Stimulated activated CD4-positive, alpha-beta T cell treated with anti-CD3 and anti-CD28 coated beads, Interleukin-15, amount 100 ng/mL, for 24 hours (primary cell): ENCODE results near the gene RPS6KL1.
"Not testable (repeated sequence)": the region's sequence is repeated elsewhere in the genome, so short reads cannot be mapped to it uniquely, and the experiment has no call there.

Experiments used
- DNase-seq: peaks from one replicate; pipeline ENCODE4 v3.0.0-alpha.2; 2020

Gene RPS6KL1

GRCh38 chr14:74934476-74935359 lies 11.7 kb upstream of the RPS6KL1 start:
- no peak for DNase-seq

DNA sequence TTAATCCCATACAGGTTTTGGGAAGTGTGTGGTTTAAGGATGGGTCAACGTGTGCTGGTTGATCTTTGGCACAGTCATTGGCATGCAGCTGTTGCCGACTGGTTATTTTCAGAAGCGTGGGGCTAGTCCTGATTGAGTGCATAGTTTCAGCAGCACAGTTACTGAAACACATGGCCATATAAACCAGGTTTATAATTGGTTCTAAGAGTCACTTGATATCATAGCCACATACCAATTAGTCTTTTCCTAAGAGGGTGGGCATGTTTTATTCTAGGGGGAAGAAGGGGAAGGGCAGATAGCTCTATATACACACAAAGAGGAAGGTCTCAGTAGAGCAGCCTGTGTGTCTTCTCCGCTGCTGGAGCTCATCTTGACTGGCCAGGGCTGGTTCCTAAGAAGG lies 11.0 kb upstream of the RPS6KL1 start:
- no peak for DNase-seq

DNA sequence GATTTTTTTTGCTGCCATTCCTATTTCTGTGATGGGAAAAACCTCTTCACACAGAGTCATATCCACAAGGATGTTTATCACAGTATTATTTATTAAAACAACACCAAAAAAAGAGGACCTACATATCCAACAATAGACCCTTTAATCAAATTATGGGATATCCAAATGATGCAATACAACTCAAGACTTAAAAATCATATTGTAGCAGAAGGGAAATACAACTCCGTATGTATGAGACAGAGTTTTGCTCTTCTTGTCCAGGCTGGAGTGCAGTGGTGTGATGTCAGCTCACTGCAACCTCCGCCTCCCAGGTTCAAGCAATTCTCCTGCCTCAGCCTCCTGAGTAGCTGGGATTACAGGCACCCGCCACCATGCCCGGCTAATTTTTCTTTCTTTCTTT lies 9.9 kb upstream of the RPS6KL1 start:
- not testable (repeated sequence) for DNase-seq

DNA sequence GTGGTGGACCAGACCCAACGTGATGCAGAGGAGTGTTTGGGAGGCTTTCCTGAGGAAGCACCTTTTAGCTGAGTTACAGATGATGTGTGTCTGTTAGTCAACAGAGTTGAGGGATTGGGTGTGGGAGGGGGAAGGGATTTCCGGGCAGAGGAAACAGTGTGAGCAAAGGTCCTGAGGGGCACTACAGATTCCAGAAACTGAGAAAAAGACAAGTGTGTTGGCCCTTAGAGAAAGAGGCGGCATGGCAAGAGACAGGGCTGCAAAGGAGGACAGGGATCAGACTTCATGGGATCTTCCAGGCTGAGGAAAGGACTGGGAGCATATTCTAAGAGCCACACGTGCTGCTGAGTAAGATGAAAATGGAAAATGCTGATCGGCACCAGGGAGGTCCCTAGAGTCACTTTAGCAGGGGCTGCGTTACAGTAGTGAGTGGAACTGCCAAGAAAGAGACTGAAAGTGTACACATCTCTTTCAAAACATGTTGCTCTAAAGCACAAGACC lies 9.4 kb upstream of the RPS6KL1 start:
- no peak for DNase-seq

- DNase-seq = not testable (repeated sequence)
These were observed 8.7 kb upstream of the RPS6KL1 start for GRCh38 chr14:74931744-74932143.

GRCh38 chr14:74929242-74929641 lies 6.2 kb upstream of the RPS6KL1 start:
- no peak for DNase-seq

- DNase-seq = no peak
These were observed 4.2 kb upstream of the RPS6KL1 start for GRCh38 chr14:74927225-74927624.

GRCh38 chr14:74924061-74924460 lies 1.0 kb upstream of the RPS6KL1 start:
- DNase-seq = no peak

GRCh38 chr14:74921987-74922751 lies 891 bp downstream of the RPS6KL1 start:
- no peak for DNase-seq

GRCh38 chr14:74921053-74921620 lies 1.9 kb downstream of the RPS6KL1 start:
- DNase-seq = no peak

DNA sequence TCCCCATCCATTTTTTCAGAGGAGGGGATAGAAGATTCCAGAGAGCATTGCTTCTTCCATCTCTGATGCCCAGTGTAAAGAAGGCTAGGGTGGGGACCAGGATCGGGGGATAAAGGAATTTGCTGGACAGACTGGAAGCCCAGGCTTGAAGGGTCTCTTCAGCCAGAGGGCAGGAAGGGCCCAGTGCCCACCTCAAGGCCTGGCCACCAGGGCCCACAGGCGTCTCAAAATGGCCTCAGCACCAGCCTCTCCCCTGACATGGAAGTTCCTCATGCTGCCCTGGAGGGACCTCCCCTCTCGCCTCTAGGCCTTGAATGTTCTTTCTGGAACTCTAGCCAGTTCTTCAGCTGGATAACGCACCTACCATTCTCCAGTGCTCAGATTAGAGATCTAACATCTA lies 2.8 kb downstream of the RPS6KL1 start:
- DNase-seq = no peak

- DNase-seq = no peak
These were observed 3.5 kb downstream of the RPS6KL1 start for GRCh38 chr14:74919421-74920165.

GRCh38 chr14:74918380-74918779 lies 4.7 kb downstream of the RPS6KL1 start:
- DNase-seq = no peak

- DNase-seq = no peak
These were observed 5.4 kb downstream of the RPS6KL1 start for GRCh38 chr14:74917646-74918081.

- no peak for DNase-seq
These were observed 5.9 kb downstream of the RPS6KL1 start for GRCh38 chr14:74917178-74917543.

- DNase-seq = no peak
These were observed 7.2 kb downstream of the RPS6KL1 start for GRCh38 chr14:74915826-74916225.

DNA sequence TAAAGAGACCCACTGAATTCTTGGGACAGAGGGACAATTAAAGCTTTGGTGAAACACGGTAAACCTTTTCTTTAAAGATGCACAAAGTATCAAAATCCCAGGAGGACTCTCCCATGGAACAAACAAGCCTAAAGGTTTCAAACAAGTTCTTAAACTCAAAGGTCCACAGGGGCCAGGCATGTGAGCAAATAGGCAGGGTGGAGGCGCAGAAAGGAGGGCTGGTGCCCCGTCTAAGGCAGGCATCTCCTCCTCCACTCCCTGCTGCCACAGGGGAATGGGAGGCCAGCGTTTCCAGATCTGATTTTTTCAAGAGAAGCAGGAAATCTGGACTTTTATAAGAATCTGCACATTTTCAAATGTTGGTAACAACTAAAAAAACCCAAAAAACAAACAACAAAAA lies 7.6 kb downstream of the RPS6KL1 start:
- DNase-seq = no peak

DNA sequence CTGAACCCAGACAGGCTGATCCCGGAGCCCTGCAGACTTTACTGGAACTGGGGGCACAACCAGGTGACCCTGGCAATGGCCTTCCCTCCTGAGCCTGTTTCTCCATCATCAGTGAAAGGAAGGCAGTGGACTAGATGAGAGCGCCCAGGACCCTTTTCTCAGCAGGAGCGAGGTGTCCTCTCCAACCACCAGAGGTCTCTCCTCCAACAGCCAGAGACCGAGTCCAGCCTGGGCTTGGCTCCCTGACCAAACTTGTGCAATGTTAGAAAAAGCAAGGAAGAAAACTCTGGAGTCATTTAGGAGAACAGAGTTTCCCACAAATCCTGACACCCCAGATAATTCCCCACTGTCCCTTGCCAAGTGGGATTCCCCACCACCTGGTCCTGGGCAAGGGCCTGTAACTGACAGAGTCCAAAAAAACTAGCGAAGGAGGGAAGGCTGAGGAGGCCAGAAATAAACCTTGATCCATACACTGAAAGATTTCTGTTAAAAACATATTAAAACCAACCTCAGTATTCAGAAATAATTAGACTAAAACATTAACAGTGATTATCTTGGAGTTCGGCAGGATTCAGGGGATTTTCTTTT lies 9.0 kb downstream of the RPS6KL1 start:
- no peak for DNase-seq

DNA sequence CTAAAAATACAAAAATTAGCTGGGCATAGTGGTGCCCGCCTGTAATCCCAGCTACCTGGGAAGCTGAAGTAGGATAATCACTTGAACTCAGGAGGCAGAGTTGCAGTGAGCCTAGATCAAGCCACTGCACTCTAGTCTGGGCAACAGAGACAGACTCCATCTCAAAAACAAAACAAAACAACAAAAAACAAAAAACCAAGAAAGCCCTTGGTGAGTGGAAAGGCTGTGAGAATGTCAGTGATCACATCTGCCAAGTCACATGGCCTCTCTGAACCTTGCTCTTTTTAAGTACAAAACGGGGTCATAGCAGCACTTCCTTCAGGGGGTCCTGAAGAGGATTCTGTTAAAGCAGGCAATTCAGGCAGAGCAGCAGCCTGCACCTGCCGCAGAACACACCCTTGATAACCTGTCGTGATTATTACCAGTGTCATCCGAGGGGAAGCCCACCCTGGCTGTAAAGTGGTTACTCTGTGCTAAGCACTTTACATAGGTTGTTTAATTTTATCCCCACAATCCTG lies 9.6 kb downstream of the RPS6KL1 start:
- no peak for DNase-seq

DNA sequence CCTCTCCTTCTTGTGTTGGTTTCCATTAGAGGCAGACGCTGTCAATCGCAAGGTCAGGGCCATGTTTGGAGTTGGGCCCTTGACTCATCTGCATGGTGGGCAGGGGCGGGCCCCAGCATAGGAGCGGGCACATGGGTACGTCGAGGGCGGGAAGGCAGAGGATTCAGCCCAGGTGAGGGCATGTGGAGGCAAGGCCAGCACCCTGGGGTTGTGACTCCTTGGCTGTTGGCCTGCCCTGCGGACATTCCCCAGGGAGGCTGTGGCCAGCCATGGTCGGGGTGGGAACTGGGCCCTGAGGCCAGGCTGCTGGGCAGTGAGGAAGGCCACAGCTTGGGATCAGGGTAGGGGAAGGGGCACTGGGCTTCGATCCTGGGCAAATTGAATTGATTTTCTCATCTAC lies 10.3 kb downstream of the RPS6KL1 start:
- no peak for DNase-seq

DNA sequence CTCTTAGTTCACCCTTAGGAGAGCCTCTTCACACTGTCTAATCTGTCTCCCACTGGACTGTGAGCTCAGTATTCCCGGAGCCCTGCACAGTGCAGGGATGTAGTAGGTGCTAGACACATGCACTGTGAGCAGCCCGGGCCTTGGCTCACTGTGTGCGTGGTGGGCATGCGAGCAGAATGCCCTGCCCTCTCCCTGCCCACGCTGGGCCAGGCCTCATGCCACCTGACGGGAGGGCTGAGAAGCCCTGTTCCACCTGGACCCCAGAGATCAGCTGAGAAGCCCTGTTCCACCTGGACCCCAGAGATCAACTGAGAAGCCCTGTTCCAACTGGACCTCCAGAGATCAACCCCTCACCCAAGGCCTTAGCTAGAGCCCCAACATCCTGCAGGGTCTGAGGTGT lies 10.9 kb downstream of the RPS6KL1 start:
- DNase-seq = no peak

DNA sequence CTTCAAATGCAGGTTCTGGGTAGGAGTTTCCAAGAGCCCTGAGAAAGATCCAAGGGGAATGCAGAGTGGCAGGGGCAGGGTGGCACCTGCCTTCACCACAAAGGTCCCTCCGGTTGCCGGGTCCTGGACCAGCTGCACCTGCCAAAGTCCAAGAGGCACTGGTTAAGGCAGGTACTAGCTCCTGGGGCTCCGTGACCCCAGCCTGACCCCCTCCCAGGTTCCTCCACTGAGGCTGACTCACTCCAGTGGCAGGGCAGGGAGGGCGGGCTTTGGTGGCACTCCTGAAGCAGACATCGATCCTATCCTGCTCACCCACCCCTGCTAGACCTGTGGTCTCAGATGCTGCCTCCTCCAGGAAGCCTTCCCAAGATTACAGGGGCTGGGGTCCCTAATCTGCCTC lies 11.4 kb downstream of the RPS6KL1 start:
- no peak for DNase-seq
